HG03565 (cell line): ENCODE data around the gene CD3G.
A peak's percentile ranks its signal among the peaks of the same experiment; 100 is the strongest.

Source experiments
- ATAC-seq: cut with Tn5 transposase; IDR thresholded peaks from one replicate; pipeline ENCODE4 v1.9.1; 2021; ENCODE audit warnings: mild to moderate bottlenecking, moderate library complexity; ENCODE audit not compliant: unreplicated experiment

CD3G gene

DNA sequence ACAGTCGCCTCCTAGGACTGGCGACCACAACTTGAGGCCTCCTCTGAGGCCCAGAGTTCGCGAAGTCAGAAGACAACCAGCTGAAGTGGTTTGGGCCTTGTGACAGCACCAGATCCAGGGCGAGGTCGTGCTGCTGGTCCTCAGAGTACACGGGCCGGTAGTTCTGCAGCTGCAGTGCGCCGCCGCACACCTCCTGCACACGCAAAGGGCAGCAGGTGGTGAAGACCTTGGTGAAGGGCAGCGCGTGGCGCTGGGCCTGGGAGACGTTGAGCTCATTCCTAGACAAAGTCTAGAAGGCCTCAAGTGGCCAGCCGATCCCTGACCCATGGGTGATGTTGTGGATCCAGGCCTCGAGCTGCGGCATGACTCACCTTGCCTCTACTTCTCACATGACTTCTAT, 21.4 kb upstream of the CD3G start:
- ATAC-seq = no peak

DNA sequence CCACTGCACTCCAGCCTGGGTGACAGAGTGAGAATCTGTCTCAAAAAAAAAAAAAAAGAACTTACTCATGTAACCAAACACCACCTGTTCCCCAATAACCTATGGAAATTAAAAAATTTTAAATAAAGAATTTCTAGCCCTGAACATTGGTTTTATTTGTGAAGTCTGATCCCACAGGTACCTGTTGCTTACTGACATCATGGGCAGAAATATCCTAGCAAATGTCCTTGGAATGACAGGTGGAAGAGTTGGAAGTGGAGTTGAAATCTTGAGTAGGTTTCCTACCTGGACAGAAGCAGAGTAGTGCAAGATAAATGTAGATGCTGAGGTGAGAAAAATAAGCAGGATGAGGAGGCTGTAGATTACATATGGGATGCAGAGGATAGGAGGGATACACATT, 18.9 kb upstream of the CD3G start:
- no peak for ATAC-seq

DNA sequence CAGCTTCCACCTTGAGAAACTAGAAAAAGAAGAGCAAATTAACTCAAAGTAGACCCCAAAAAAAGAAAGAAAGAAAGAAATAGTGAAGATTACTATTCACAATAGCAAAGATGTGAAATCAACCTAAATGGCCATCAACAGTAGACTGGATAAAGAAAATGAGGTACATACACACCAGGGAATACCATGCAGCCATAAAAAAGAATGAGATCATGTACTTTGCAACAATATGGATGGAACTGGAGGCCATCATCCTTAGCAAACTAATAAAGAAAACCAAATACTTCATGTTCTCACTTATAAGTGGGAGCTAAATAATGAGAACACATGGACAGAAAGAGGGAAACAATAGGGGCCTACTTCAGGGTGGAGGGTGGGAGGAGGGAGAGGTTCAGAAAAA, 15.4 kb upstream of the CD3G start:
- no peak for ATAC-seq

DNA sequence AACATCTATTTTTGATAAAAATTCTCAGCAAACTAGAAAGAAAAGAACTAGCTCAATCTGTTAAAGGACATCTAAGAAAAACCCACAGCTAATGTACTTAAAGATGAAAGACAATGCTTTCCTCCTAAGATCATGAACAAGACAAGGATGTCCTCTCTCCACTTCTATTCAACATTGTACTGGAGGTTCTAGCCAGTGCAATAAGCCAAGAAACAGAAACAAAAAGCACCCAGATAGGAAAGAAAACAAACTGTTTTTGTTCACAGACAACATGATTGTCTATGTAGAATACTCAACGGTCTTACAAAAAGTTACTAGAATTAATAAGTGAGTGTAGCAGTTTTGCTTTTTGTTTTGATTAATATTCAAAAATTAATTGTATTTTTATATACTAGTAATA, 9.4 kb upstream of the CD3G start:
- no peak for ATAC-seq

DNA sequence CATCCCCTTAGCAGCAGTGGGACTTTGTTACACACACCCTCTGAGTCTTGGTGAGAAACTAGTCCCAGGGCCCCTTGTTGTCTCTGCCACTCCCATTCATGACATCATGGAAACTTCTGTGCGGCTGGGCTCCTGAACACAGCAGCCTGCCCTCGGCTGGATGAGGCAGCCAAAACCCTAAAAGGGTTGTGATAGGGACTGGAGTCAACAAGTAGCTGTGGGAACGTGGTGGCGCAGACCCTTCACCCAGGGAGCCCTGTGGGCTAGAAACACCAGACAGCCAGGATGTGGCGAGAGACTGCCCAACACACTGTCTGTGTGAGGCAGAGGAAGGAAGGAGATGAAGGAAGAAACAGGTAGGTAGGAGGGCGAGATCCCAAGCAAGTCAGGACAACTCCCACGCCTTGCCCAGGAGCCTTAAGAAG, 5.5 kb upstream of the CD3G start:
- ATAC-seq = no peak

DNA sequence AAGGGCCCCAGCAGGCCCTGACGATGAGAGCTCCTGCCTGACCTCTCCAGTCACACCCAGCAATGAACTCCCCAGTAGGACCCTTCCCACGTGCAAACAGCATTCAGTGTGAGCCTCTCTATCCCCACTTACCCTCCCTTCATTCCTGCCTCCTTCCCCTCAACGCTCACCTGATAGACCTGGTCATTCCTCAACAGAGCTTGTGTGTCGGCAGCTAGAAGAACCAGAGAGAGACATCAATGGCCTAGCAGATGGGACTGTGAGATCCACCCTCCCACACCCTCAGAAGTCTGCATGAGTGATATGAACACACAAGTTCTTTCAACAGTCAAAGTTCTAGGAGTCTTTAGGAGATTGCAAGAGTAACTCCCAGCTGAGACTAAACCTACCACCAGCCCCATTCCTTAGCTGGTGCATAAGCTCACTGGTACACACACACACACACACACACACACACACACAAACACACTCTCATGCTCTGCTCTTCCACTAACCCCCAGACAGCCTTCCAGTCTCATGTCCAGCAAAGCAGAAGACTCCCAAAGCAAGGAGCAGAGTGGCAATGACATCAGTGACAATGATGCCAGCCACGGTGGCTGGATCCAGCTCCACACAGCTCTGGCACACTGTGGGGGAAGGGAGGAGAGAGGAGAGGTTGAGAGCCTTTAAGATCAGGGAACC, 4.7 kb upstream of the CD3G start:
- no peak for ATAC-seq

DNA sequence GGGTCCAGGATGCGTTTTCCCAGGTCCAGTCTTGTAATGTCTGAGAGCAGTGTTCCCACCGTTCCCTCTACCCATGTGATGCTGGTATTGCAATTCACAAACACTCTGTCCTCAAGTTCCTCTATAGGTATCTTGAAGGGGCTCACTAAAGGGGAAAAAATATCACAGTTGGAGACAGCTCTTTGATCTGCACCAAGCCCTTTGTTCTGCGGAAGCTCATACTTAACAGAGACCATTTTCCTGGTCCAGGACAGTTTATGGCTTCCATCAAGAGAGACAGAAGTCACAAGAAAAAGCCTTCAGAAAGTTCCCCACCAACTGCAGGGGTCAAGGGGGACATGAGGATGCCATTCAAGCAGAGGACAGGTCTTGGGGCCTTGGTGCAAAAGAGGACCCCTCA, 3.7 kb upstream of the CD3G start:
- ATAC-seq = no peak

GRCh38 chr11:118341261-118341660, 2.9 kb upstream of the CD3G start:
- no peak for ATAC-seq

DNA sequence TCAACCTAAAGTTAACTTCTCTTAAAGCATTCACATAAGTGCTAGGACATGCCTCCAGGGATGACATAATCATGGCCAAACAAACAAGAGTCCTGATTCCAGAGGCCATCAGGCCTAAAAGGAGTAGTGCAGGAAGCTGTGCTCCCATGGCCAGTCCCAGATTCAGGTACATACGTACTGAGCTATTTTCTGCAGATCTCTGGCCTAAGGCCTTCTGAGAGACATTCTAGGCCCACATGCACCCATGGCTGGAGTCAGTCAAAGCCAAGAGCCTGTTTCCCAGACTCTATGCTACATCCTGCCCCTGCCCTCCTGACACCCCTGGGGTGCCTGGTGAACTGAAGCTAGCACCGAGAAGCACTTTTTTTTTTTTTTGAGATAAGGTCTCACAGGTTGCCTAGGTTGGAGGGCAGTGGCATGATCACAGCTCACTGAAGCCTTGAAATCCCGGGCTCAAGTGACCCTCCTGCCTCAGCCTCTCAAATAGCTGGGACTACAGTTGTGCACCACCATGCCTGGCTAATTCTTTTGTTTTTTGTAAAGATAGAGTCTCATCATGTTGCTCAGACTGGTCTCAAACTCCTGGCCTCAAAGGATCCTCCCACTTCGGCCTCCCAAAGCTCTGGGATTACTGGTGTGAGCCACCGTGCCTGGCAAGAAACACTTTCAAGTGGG, 2.2 kb upstream of the CD3G start:
- ATAC-seq = no peak

DNA sequence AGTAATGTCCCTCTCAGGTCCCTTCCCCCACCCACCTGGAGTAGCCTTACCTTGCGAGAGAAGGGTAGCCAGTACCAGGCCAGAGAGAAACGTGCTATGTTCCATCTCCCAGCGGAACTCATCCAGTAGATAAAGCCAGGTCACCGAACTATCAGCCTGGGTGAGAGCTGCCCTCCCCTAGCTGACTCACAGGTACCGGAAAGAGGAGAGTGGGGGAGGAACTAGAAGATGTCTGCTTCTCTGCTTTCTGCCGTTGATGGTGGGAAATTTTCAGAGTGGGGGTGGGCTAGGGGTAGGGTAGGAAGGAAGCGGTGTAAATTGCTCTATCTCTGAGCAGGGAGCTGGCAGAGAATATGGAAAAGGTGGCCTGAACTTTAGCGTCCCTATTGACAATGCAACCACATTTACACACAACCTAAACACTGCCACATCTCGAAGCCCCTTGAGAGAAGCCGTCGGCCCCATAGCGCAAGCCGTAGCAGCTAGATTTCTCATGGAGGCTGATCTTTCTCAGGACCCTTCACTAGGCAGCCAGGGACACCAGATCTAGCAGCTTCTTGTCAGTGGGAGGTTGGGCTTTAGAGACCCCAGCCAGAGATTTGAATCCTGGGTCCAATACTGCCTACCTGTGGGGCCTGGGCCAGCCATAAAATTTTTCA, 1.5 kb upstream of the CD3G start, which contains the start of gene CD3D:
Gene CD3D (minus strand): TSS at position 203 of the 659 bp plus-strand sequence. CDS start 98 bp downstream, at position 105.
- no peak for ATAC-seq

GRCh38 chr11:118343248-118343647, 896 bp upstream of the CD3G start:
- no peak for ATAC-seq

DNA sequence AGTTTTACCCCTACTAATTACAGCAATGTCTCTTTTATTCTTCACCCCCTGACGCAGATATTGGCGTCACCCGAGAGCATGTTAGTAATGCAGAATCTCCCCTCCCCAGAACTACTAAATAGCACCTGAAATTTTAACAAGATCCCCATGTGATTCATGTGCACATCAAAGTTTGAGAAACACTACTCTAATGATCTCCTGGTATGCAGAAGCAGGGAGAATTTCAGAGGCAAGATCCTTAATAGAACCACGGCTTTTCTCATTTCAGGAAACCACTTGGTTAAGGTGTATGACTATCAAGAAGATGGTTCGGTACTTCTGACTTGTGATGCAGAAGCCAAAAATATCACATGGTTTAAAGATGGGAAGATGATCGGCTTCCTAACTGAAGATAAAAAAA, 5.3 kb downstream of the CD3G start:
- no peak for ATAC-seq

DNA sequence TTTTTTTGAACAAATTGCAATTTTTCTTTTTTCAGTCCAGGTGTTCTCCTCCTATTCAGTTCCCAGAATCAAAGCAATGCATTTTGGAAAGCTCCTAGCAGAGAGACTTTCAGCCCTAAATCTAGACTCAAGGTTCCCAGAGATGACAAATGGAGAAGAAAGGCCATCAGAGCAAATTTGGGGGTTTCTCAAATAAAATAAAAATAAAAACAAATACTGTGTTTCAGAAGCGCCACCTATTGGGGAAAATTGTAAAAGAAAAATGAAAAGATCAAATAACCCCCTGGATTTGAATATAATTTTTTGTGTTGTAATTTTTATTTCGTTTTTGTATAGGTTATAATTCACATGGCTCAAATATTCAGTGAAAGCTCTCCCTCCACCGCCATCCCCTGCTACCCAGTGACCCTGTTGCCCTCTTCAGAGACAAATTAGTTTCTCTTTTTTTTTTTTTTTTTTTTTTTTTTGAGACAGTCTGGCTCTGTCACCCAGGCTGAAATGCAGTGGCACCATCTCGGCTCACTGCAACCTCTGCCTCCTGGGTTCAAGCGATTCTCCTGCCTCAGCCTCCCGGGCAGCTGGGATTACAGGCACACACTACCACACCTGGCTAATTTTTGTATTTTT, 9.1 kb downstream of the CD3G start:
- no peak for ATAC-seq

DNA sequence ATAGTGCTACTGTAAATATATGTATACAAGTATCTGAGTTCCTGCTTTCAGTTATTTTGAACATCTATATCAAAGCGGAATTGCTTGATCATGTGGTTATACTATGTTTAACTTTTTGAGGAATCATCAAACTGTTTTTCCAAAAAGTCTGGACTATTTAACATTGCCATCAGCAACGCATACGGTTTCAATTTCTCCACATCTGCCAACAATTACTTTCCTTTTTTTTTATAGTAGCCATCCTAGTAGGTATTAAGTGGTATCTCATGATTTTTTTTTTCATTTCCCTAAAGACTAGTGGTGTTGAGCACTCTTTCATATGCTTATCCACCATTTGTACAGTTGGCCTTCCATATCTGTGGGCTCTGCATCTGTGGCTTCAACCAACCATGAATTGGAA, 13.9 kb downstream of the CD3G start:
- ATAC-seq = no peak

DNA sequence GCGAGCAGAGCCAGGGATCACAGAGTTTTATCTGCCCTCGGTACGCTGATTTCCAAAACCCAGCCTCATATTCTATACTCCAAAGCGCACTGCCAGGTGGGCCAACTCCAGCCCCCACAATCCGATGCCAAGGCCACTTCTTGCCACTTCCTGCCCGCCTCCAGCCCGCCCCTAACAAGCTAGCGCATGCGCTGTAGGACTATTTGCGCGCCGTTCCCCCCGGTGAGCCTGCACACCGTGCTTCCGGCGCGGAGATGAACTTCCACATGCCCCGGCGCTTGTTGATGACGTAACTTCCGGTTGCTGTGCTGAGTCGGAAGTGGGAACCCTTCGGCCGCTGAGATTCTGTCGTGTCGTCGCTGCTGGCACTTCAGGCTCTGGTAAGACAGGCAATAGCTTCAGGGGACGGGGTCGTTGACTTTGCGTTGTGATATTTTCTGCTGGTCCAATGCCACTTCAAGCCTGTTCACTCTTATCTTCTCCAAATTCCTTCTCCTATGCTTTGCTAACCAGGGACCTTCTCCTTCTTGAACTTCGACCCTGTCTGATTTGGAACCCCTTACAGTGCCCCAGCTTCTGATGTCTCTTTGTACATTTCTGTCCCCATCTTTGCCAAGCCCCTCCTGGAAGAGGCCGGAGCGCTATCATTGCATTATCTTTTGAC, 15.3 kb downstream of the CD3G start, which contains the start of gene UBE4A:
Gene UBE4A (plus strand): TSS at position 306 of the 664 bp plus-strand sequence. CDS start 5,481 bp downstream, outside the sequence.
- peak; percentile 93 for ATAC-seq

GRCh38 chr11:118364956-118365615, 20.9 kb downstream of the CD3G start:
- ATAC-seq = no peak

- ATAC-seq = no peak
These were observed 22.1 kb downstream of the CD3G start for GRCh38 chr11:118366287-118366686.

- no peak for ATAC-seq
These were observed 26.6 kb downstream of the CD3G start for GRCh38 chr11:118370774-118371173.

DNA sequence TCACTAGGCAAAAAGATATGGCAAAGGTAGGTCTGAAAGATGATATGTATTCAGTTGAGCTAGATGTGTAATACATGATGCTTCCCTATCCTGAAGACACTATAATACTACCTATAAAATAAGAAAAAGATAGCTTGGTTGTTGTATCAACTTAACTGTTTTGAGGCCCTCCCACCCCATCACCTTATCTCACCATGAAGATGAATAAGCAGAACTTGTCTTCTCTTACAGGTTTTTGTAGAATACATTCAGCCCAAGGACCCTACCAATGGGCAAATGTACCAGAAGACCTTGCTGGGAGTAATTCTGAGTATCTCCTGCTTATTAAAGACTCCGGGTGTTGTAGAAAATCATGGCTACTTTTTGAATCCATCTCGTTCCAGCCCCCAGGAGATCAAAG, 29.1 kb downstream of the CD3G start:
- ATAC-seq = no peak

GRCh38 chr11:118373871-118374270, 29.7 kb downstream of the CD3G start:
- ATAC-seq = no peak
